ENCODE measurements around the gene DSCAM.

GRCh38 chr21:40606341-40606740, 240.6 kb downstream of the DSCAM start:
- TF ChIP-seq POLR2A (IDR thresholded peaks at IDR 0.05), result no peak
- no peak for TF ChIP-seq CTCF (IDR thresholded peaks at IDR 0.05)
